Brain microvascular endothelial cell (primary cell): Measurements from ENCODE around the gene DBN1.

Source experiments
- DNase-seq: peaks from one replicate; pipeline ENCODE4 v3.0.0-alpha.2; 2020
- H3K27ac ChIP-seq: fragments of 250-450 bp; sonication (Bioruptor Pico); 2 replicates; pipeline ENCODE4 v1.5.1; 2020; ENCODE audit warnings: mild to moderate bottlenecking, moderate library complexity
- H3K27me3 ChIP-seq: fragments of 250-450 bp; sonication (Bioruptor Pico); replicated peaks from 2 replicates; pipeline ENCODE4 v1.5.1; 2020; ENCODE audit warnings: mild to moderate bottlenecking
- H3K36me3 ChIP-seq: fragments of 250-450 bp; sonication (Bioruptor Pico); replicated peaks from 2 replicates; pipeline ENCODE4 v1.5.1; 2020; ENCODE audit warnings: mild to moderate bottlenecking
- H3K4me3 ChIP-seq: 2 replicates; pipeline ENCODE4 v1.5.1; 2011; ENCODE audit warnings: low read depth, mild to moderate bottlenecking, control low read depth, low read length, moderate library complexity
- in situ Hi-C: cut with HindIII; loops from 2 replicates; pipeline ENCODE4 v1.10.0; 2017; ENCODE audit warnings: low sequenced_read_pairs, low pct_ligation_motif_present
- TF ChIP-seq, protein P1 (sequence below): IDR thresholded peaks from 2 replicates; pipeline ENCODE4 v1.5.1; 2011; ENCODE audit warnings: low read depth, mild to moderate bottlenecking, moderate library complexity, low read length, control low read depth, inconsistent platforms; ENCODE audit errors: missing control alignments

DBN1 gene

GRCh38 chr5:177497292-177498012, 24.0 kb upstream of the DBN1 start, which contains the start of gene PDLIM7:
Gene PDLIM7 (minus strand): TSS chr5:177497604. CDS start chr5:177496512, 1,092 bp downstream.
- H3K27ac ChIP-seq, result peak within 1 kb of the TSS; percentile 97
- peaks cover 25% of the 10 kb centered on the region for H3K36me3 ChIP-seq
- H3K4me3 ChIP-seq, result peak within 1 kb of the TSS; percentile 81
- TF ChIP-seq, protein P1, sequence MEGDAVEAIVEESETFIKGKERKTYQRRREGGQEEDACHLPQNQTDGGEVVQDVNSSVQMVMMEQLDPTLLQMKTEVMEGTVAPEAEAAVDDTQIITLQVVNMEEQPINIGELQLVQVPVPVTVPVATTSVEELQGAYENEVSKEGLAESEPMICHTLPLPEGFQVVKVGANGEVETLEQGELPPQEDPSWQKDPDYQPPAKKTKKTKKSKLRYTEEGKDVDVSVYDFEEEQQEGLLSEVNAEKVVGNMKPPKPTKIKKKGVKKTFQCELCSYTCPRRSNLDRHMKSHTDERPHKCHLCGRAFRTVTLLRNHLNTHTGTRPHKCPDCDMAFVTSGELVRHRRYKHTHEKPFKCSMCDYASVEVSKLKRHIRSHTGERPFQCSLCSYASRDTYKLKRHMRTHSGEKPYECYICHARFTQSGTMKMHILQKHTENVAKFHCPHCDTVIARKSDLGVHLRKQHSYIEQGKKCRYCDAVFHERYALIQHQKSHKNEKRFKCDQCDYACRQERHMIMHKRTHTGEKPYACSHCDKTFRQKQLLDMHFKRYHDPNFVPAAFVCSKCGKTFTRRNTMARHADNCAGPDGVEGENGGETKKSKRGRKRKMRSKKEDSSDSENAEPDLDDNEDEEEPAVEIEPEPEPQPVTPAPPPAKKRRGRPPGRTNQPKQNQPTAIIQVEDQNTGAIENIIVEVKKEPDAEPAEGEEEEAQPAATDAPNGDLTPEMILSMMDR, result peak; percentile 18
- in situ Hi-C loops, result no loop called here
- peak; percentile 92 for DNase-seq
- no peaks in the 10 kb centered on the region for H3K27me3 ChIP-seq

GRCh38 chr5:177496727-177497291, 23.4 kb upstream of the DBN1 start:
- Histone ChIP-seq H3K27ac (peak overlapping the region; percentile 97), H3K36me3 (peaks cover 31% of the 10 kb centered on the region), H3K4me3 (peak overlapping the region; percentile 81), H3K27me3 (no peaks in the 10 kb centered on the region)
- TF ChIP-seq, protein P1, result no peak
- in situ Hi-C loops, result no loop called here
- DNase-seq, result peak; percentile 91

GRCh38 chr5:177496070-177496726, 22.8 kb upstream of the DBN1 start:
- peak overlapping the region; percentile 81 for H3K4me3 ChIP-seq
- peak overlapping the region; percentile 97 for H3K27ac ChIP-seq
- H3K27me3 ChIP-seq, result no peaks in the 10 kb centered on the region
- peaks cover 36% of the 10 kb centered on the region for H3K36me3 ChIP-seq
- in situ Hi-C loops, result no loop called here
- TF ChIP-seq, protein P1, result peak; percentile 63
- peak; percentile 65 for DNase-seq

DNA sequence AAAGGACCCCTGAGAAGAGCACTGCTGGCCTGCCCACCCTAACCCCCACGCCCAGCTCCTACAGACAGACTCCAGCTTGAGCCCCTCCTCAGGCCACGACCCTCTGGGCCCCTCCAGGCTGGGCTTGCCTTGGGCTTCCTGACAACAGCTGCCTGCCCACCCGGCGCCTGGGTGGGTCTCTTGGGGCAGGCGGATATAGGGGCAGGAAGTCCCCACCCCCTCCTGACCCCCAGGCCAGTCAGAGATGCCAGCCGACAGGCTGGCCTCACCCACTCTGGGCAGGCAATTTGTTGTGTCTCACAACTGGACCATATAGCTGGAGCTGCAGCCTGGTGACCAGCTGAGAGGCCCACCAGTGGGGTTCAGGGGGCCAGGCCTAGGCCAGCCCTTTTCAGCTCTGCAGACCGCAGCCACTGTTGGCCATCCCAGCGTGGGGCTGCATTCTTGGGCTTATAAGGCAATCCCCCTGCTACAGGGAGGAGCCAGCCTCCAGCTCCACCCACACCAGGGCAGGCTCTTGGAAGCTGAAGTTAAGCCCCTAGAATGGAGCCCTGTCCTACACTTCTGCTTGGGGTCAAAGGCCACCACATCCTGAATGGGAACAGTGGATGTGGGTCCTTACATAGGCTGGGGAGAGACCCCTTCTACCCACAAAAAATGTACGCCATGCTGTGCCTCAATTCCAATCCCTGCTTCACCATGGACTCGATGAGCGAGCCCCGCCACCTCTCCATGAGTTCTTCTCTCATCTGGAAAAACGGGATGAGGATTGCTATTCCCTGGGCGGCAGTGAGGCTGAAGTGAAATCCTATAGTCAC, 22.0 kb upstream of the DBN1 start:
- H3K27ac ChIP-seq, result peak overlapping the region; percentile 97
- peak overlapping the region; percentile 81 for H3K4me3 ChIP-seq
- peak; percentile 90 for DNase-seq
- TF ChIP-seq, protein P1, result no peak
- in situ Hi-C loops, result no loop called here
- H3K27me3 ChIP-seq, result no peaks in the 10 kb centered on the region
- peaks cover 43% of the 10 kb centered on the region for H3K36me3 ChIP-seq

DNA sequence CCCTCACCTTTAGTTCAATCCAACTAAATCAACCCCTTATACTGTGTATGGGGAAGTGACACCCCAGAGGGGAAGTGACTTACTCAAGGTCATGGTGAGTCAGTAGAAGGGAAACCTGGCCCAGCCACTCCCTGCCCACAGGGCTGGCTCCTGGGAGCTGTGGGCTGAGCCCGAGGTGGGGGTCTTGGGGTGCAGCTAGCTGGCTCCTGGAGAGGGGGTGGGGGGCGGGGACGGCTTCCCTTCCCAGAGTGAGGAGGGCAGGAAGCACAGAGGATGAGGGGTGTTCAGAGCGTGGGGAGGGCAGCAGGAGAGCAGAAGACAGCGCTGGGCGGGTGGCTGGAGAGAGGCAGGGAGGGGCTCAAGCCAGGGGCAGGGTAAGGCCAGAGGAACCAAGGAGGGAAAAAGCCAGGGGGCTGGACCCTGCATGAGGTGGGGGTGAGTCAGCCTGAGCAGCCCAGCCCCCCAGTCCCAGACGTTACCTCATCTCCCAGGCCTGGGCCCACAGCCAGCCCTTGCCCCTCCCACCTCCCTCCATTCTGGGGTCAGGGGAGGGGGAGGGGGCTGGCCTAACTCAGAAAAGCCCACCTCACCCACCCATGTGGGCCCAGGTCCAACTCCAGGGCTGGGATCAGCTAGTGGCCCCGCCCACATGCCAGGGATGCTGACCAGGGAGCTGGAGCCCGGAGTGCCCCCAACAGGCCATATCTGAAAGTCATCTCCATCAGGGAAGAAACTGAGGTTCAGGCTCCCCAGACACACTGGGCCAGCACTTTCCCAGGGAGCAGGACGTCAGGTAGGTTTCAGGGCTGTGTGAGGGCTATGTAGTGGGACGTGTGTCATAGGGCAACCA, 21.1 kb upstream of the DBN1 start:
- H3K4me3 ChIP-seq, result peak overlapping the region; percentile 81
- peaks cover 52% of the 10 kb centered on the region for H3K36me3 ChIP-seq
- in situ Hi-C loops, result no loop called here
- no peaks in the 10 kb centered on the region for H3K27me3 ChIP-seq
- peak; percentile 93 for DNase-seq
- peak overlapping the region; percentile 97 for H3K27ac ChIP-seq
- TF ChIP-seq, protein P1, result peak; percentile 66
